ENCODE results near the gene PTPN14.

PTPN14 gene

GRCh38 chr1:214438530-214438929 lies 112.9 kb downstream of the PTPN14 start:
- Mint-ChIP-seq H3K9me3 (no peaks in the 10 kb centered on the region), H3K4me1 (peaks cover 19% of the 10 kb centered on the region), H3K27me3 (ENCODE audit: low read depth) (no peaks in the 10 kb centered on the region), H3K27ac (no peak overlapping the region), H3K36me3 (ENCODE audit: low read depth) (peaks cover 3% of the 10 kb centered on the region), H3K4me3 (no peak overlapping the region)
- TF ChIP-seq CTCF (IDR thresholded peaks at IDR 0.05; ENCODE audit: unreplicated experiment in 3 of 3) = no peak

GRCh38 chr1:214438075-214438474 lies 113.3 kb downstream of the PTPN14 start:
- Mint-ChIP-seq H3K9me3 (no peaks in the 10 kb centered on the region), H3K27ac (no peak overlapping the region), H3K4me1 (peaks cover 17% of the 10 kb centered on the region), H3K4me3 (no peak overlapping the region), H3K36me3 (ENCODE audit: low read depth) (peaks cover 3% of the 10 kb centered on the region), H3K27me3 (ENCODE audit: low read depth) (no peaks in the 10 kb centered on the region)
- no peak for TF ChIP-seq CTCF (IDR thresholded peaks at IDR 0.05; ENCODE audit: unreplicated experiment in 3 of 3)

GRCh38 chr1:214435867-214436266 lies 115.5 kb downstream of the PTPN14 start:
- H3K9me3 Mint-ChIP-seq = no peaks in the 10 kb centered on the region
- no peak overlapping the region for H3K27ac Mint-ChIP-seq
- no peak for TF ChIP-seq CTCF (IDR thresholded peaks at IDR 0.05; ENCODE audit: unreplicated experiment in 3 of 3)
- H3K36me3 Mint-ChIP-seq (ENCODE audit: low read depth) = peaks cover 3% of the 10 kb centered on the region
- H3K4me3 Mint-ChIP-seq = no peak overlapping the region
- H3K4me1 Mint-ChIP-seq = peaks cover 17% of the 10 kb centered on the region
- H3K27me3 Mint-ChIP-seq (ENCODE audit: low read depth) = no peaks in the 10 kb centered on the region

GRCh38 chr1:214432245-214432644 lies 119.2 kb downstream of the PTPN14 start:
- H3K9me3 Mint-ChIP-seq = no peaks in the 10 kb centered on the region
- no peak overlapping the region for H3K4me3 Mint-ChIP-seq

GRCh38 chr1:214429951-214430770 lies 121.2 kb downstream of the PTPN14 start:
- H3K4me3 Mint-ChIP-seq = no peak overlapping the region
- H3K4me1 Mint-ChIP-seq = peaks cover 4% of the 10 kb centered on the region
- H3K27me3 Mint-ChIP-seq (ENCODE audit: low read depth) = no peaks in the 10 kb centered on the region
- H3K9me3 Mint-ChIP-seq = no peaks in the 10 kb centered on the region
- TF ChIP-seq CTCF (IDR thresholded peaks at IDR 0.05; ENCODE audit: unreplicated experiment in 3 of 3) = no peak
- no peak overlapping the region for H3K27ac Mint-ChIP-seq
- peaks cover 3% of the 10 kb centered on the region for H3K36me3 Mint-ChIP-seq (ENCODE audit: low read depth)

More at GRCh38 chr1:214432245-214432644, 119.2 kb downstream of the PTPN14 start:
- no peak overlapping the region for H3K27ac Mint-ChIP-seq
- peaks cover 3% of the 10 kb centered on the region for H3K36me3 Mint-ChIP-seq (ENCODE audit: low read depth)
- no peak for TF ChIP-seq CTCF (IDR thresholded peaks at IDR 0.05; ENCODE audit: unreplicated experiment in 3 of 3)
- H3K4me1 Mint-ChIP-seq = no peaks in the 10 kb centered on the region
- no peaks in the 10 kb centered on the region for H3K27me3 Mint-ChIP-seq (ENCODE audit: low read depth)

GRCh38 chr1:214427871-214428277 lies 123.5 kb downstream of the PTPN14 start:
- no peak for TF ChIP-seq CTCF (IDR thresholded peaks at IDR 0.05; ENCODE audit: unreplicated experiment in 3 of 3)
- no peaks in the 10 kb centered on the region for H3K9me3 Mint-ChIP-seq
- peaks cover 4% of the 10 kb centered on the region for H3K36me3 Mint-ChIP-seq (ENCODE audit: low read depth)
- H3K4me1 Mint-ChIP-seq = peaks cover 5% of the 10 kb centered on the region
- H3K4me3 Mint-ChIP-seq = no peak overlapping the region
- no peaks in the 10 kb centered on the region for H3K27me3 Mint-ChIP-seq (ENCODE audit: low read depth)
- no peak overlapping the region for H3K27ac Mint-ChIP-seq

All from nephron (organoid).